Activated naive CD8-positive, alpha-beta T cell treated with anti-CD3 and anti-CD28 coated beads, Interleukin-2, amount 50 U/mL, for 24 hours (primary cell): ENCODE results near the gene NFIA.
A peak's percentile ranks its signal among the peaks of the same experiment; 100 is the strongest.

Experiments
- ATAC-seq: fragments of 150-1000 bp; cut with Tn5 transposase; one replicate; pipeline ENCODE4 v1.10.0; 2021
- DNase-seq: peaks from one replicate; pipeline ENCODE4 v3.0.0; 2021
- H3K27ac Mint-ChIP-seq: one replicate; pipeline ENCODE4 v1.8.0; 2021; ENCODE audit warnings: mild to moderate bottlenecking, mixed read lengths
- H3K27me3 Mint-ChIP-seq: one replicate; pipeline ENCODE4 v1.8.0; 2021; ENCODE audit warnings: mixed read lengths
- H3K36me3 Mint-ChIP-seq: one replicate; pipeline ENCODE4 v1.8.0; 2021; ENCODE audit warnings: low read depth, mixed read lengths
- H3K4me1 Mint-ChIP-seq: one replicate; pipeline ENCODE4 v1.8.0; 2021; ENCODE audit warnings: mixed read lengths
- H3K4me3 Mint-ChIP-seq: one replicate; pipeline ENCODE4 v1.8.0; 2021; ENCODE audit warnings: mild to moderate bottlenecking, moderate library complexity, mixed read lengths
- H3K9me3 Mint-ChIP-seq: one replicate; pipeline ENCODE4 v1.8.0; 2021; ENCODE audit warnings: mixed read lengths

The NFIA gene

GRCh38 chr1:61076728-61077675, 5.4 kb upstream of the NFIA start:
- ATAC-seq (peak; percentile 77), DNase-seq (peak; percentile 75)
- H3K9me3 Mint-ChIP-seq: no peaks in the 10 kb centered on the region
- H3K4me1 Mint-ChIP-seq: peaks cover 51% of the 10 kb centered on the region
- H3K27ac Mint-ChIP-seq: peak overlapping the region; percentile 80
- peaks cover 21% of the 10 kb centered on the region for H3K27me3 Mint-ChIP-seq
- peak overlapping the region; percentile 85 for H3K4me3 Mint-ChIP-seq
- no peaks in the 10 kb centered on the region for H3K36me3 Mint-ChIP-seq

- Mint-ChIP-seq H3K27me3 (peaks cover 24% of the 10 kb centered on the region), H3K4me1 (peaks cover 53% of the 10 kb centered on the region)
- ATAC-seq: peak; percentile 82
These were observed 4.5 kb upstream of the NFIA start for GRCh38 chr1:61077676-61078541.

GRCh38 chr1:61078618-61079295, 3.6 kb upstream of the NFIA start:
- DNase-seq (no peak), ATAC-seq (no peak)
- Mint-ChIP-seq H3K27me3 (peaks cover 26% of the 10 kb centered on the region), H3K4me1 (peaks cover 54% of the 10 kb centered on the region), H3K27ac (no peak overlapping the region), H3K9me3 (no peaks in the 10 kb centered on the region), H3K4me3 (peak overlapping the region; percentile 85), H3K36me3 (no peaks in the 10 kb centered on the region)

More at GRCh38 chr1:61077676-61078541, 4.5 kb upstream of the NFIA start:
- H3K27ac Mint-ChIP-seq: peak overlapping the region; percentile 80
- H3K4me3 Mint-ChIP-seq: peak overlapping the region; percentile 85
- H3K9me3 Mint-ChIP-seq: no peaks in the 10 kb centered on the region
- no peaks in the 10 kb centered on the region for H3K36me3 Mint-ChIP-seq
- peak; percentile 86 for DNase-seq

DNA sequence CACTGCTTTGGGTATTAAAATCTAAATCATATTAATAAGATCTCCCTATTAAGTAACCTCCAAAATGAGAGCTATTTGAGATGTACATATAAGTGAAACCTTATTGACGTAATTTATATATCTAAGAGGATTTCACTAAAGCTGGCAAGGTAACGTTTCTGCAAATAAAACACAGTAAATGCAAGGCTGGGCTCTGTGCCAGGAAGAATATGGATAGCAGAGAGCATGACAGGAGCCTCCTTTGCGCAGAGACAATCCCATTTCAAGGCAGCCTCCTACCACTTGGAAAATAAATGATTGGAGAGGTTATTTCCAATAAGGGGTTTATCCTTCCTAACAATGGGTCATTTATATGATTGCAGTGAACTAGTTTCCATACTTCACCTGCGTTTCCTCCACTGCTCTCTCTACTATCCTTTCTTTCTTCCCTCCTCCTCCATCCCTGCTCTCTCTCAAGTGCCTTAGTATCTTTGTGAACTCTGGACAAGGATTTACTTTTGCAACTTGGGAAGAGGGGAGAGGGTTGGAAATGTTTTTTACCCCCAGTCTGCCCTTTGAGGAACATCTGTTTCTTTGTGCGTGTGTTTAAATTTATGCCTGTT, 3.0 kb upstream of the NFIA start:
- H3K9me3 Mint-ChIP-seq: no peaks in the 10 kb centered on the region
- peak overlapping the region; percentile 61 for H3K4me3 Mint-ChIP-seq
- DNase-seq (no peak), ATAC-seq (no peak)
- no peak overlapping the region for H3K27ac Mint-ChIP-seq
- H3K4me1 Mint-ChIP-seq: peaks cover 58% of the 10 kb centered on the region
- H3K36me3 Mint-ChIP-seq: no peaks in the 10 kb centered on the region
- peaks cover 32% of the 10 kb centered on the region for H3K27me3 Mint-ChIP-seq

- ATAC-seq (no peak), DNase-seq (peak; percentile 7)
- Mint-ChIP-seq H3K4me3 (peak overlapping the region; percentile 61), H3K36me3 (no peaks in the 10 kb centered on the region), H3K9me3 (no peaks in the 10 kb centered on the region), H3K27ac (no peak overlapping the region), H3K27me3 (peaks cover 33% of the 10 kb centered on the region), H3K4me1 (peaks cover 58% of the 10 kb centered on the region)
These were observed 2.4 kb upstream of the NFIA start for GRCh38 chr1:61079898-61080336.

DNA sequence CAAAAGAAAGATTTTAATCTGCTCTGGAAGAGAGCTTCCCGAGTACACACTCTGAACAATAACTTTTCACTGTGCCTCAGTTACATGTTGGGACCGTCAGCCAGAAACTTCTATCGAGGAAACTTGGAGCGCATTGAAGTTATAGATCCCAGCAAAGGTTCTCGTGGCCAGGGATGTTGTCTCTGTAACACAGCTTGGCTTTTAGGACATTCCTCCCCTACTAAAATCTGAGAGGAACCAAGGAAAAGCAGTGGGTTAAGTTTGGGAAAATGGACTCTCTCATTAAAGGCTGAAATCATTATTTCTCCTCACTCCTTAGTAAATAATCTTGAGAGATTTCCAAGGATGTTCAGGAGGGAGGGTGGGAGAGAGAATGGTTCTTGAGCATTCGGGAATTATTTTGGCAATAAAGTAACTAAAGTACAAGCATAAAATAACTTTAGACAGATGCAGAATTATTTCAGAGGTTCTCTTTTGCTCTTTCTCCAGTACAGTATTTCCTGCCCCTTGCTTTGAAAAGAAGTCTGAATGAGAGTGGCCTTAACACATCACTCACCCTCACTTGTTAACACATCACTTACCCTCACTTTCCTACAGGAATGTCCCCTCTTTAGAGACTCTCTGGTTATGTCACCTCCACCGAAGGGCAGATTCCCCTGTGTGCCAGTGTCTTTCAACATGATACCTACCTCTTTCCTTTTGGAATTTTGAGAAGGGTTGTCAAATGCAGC, 1.8 kb upstream of the NFIA start:
- no peak for DNase-seq
- Mint-ChIP-seq H3K9me3 (no peaks in the 10 kb centered on the region), H3K4me1 (peaks cover 58% of the 10 kb centered on the region), H3K27ac (no peak overlapping the region), H3K27me3 (peaks cover 33% of the 10 kb centered on the region), H3K4me3 (peak overlapping the region; percentile 22), H3K36me3 (no peaks in the 10 kb centered on the region)
- no peak for ATAC-seq

DNA sequence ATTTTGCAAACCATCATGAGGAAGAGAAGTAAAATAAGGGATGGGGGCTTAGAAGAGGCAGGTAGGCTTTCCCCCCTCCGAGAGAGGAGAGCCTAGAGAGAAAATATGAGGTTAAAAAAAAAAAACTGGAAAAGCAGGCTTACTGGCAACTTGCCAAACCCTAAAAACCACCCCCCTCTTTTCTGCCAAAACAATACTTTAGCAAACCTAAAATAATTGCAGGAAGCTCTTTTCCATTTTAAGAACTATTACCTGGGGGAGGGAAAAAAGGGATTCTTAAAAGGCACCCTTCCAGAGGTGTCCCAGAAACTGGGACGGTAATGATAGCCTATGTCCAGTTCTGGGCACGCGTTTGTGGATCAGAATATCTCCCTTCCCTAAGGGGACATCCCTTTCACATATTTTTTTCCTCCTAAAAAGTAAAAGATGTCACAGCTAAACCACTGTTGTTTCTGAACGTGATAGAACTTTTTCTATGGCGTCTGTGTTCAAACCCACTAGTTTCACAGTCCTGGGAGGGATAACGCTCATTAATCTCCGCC, 1.1 kb upstream of the NFIA start:
- peak; percentile 16 for ATAC-seq
- H3K4me1 Mint-ChIP-seq: peaks cover 58% of the 10 kb centered on the region

GRCh38 chr1:61081686-61082310, 563 bp upstream of the NFIA start:
- Mint-ChIP-seq H3K4me3 (peak overlapping the region; percentile 71), H3K27ac (peak overlapping the region; percentile 39), H3K27me3 (peaks cover 35% of the 10 kb centered on the region), H3K36me3 (no peaks in the 10 kb centered on the region), H3K4me1 (peaks cover 53% of the 10 kb centered on the region), H3K9me3 (no peaks in the 10 kb centered on the region)
- ATAC-seq (peak; percentile 29), DNase-seq (peak; percentile 61)

More for the DNA sequence above, 1.1 kb upstream of the NFIA start:
- Mint-ChIP-seq H3K27me3 (peaks cover 33% of the 10 kb centered on the region), H3K36me3 (no peaks in the 10 kb centered on the region), H3K4me3 (peak overlapping the region; percentile 71), H3K27ac (peak overlapping the region; percentile 39), H3K9me3 (no peaks in the 10 kb centered on the region)
- DNase-seq: no peak

DNA sequence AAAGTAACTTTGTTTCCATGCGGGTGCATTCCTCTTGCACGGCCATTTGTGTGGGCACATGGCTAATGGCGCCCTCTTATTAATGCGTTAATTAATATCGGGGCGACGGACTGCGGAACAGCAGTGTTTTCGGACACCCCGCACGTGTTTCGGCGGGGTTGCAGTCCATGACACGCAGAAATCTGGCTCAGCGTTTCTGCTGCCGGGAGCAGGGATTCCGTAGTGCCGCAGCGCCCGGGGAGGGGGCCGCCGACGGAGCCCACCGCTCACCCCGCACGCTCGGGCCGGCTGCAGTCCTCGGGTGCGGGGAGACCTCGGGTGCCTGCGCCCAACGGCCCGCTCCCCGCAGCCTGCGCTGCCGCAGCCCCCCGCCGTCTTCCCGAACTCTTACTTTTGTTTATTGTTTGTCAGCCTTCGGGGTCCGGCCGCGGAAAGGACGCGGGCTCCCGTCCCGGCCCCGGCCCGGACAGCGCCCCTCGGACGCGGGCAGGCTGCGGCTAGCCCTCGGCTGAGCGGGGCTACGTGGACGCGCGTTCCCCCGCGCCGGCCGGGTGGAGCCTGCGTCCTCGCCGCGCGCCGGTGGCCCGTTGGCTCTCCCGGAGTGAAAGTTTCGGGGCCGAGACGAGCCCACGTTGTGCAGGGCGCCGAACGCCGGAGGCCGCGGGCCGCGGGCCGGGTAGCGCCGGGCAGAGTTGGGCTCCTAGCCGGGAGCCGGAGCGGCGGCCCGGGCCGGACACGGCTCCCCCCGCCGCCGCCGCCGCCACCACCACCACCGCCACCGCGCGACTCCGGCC, 849 bp downstream of the NFIA start:
- no peaks in the 10 kb centered on the region for H3K36me3 Mint-ChIP-seq
- peak overlapping the region; percentile 81 for H3K4me3 Mint-ChIP-seq
- peaks cover 42% of the 10 kb centered on the region for H3K4me1 Mint-ChIP-seq
- H3K27me3 Mint-ChIP-seq: peaks cover 35% of the 10 kb centered on the region
- H3K9me3 Mint-ChIP-seq: no peaks in the 10 kb centered on the region
- DNase-seq (peak; percentile 16), ATAC-seq (peak; percentile 7)
- no peak overlapping the region for H3K27ac Mint-ChIP-seq

DNA sequence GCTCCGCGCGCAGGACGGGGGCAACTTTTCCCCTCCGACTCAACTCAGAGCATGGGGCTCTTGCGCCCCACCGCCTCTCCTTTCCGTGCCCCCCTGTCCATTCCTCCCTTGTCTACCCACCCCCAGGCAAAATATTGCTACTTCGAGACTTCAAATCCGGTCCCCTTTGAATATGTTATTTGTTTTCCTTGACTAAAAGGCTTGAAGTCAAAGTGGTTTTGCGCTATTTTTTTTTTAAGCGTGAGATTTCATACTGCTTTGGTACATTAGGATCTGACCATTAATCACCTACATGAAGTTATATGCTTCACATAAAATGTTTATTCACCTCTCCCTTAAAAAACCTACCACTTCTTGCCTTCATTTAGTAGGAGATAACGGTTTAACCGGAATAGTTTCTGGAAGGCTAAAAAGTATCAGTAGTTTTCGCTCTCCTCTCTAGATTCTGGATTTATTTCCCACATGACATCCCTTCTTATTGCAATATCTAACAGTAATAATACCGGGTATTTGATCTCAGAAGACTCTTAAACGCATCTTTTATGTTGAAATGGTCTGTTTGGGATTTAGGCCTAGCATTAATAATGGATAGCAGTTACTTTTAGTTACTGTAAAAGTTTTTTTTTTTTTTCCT, 1.6 kb downstream of the NFIA start:
- peak overlapping the region; percentile 62 for H3K27ac Mint-ChIP-seq
- H3K36me3 Mint-ChIP-seq: peaks cover 3% of the 10 kb centered on the region
- ATAC-seq (no peak), DNase-seq (no peak)
- peaks cover 30% of the 10 kb centered on the region for H3K27me3 Mint-ChIP-seq
- H3K4me3 Mint-ChIP-seq: peak overlapping the region; percentile 77
- peaks cover 35% of the 10 kb centered on the region for H3K4me1 Mint-ChIP-seq
- no peaks in the 10 kb centered on the region for H3K9me3 Mint-ChIP-seq

GRCh38 chr1:61084491-61085031, 2.2 kb downstream of the NFIA start:
- Mint-ChIP-seq H3K27ac (no peak overlapping the region), H3K27me3 (peaks cover 26% of the 10 kb centered on the region), H3K4me3 (peak overlapping the region; percentile 77), H3K4me1 (peaks cover 29% of the 10 kb centered on the region), H3K36me3 (peaks cover 5% of the 10 kb centered on the region), H3K9me3 (no peaks in the 10 kb centered on the region)
- no peak for DNase-seq
- ATAC-seq: no peak
